Calu3 (cell line): ENCODE results near the gene MYOCD. TPM values are rescaled to one million over a fixed set of nuclear protein-coding genes. Genes with fewer than 3 reads are reported as not detected.

ENCODE experiments used
- BruUV-seq: library from RNA; stranded (reverse); fragments of 400-500 nt; replicated peaks from 2 replicates; lab custom pipeline; 2021; lab: Mats Ljungman, UMichigan
- CTCF ChIA-PET: fragments of 300-600 bp; sonication (Branson Sonifier 250); formaldehyde crosslinking; loops from one replicate; lab custom pipeline; 2022; ENCODE audit warnings: antibody characterized with exemption; lab: Charles Lee
- DNase-seq: peaks from one replicate; pipeline ENCODE4 v3.0.0; 2022
- H3K27ac Mint-ChIP-seq: one replicate; pipeline ENCODE4 v1.8.0; 2022; ENCODE audit warnings: mixed read lengths; ENCODE audit not compliant: unreplicated experiment
- H3K27me3 Mint-ChIP-seq: one replicate; pipeline ENCODE4 v1.8.0; 2022; ENCODE audit warnings: mixed read lengths; ENCODE audit not compliant: unreplicated experiment
- H3K36me3 Mint-ChIP-seq: one replicate; pipeline ENCODE4 v1.8.0; 2022; ENCODE audit warnings: mild to moderate bottlenecking, moderate library complexity, mixed read lengths; ENCODE audit not compliant: insufficient read depth, unreplicated experiment
- H3K4me1 Mint-ChIP-seq: one replicate; pipeline ENCODE4 v1.8.0; 2022; ENCODE audit warnings: mild to moderate bottlenecking, low read depth, mixed read lengths; ENCODE audit not compliant: unreplicated experiment
- H3K4me3 Mint-ChIP-seq: one replicate; pipeline ENCODE4 v1.8.0; 2022; ENCODE audit warnings: mild to moderate bottlenecking, low read depth, moderate library complexity, mixed read lengths; ENCODE audit not compliant: unreplicated experiment
- H3K9me3 Mint-ChIP-seq: one replicate; pipeline ENCODE4 v1.8.0; 2022; ENCODE audit warnings: low read depth, mixed read lengths; ENCODE audit not compliant: unreplicated experiment
- CTCF ChIP-seq: fragments of 200-600 bp; IDR thresholded peaks from one replicate; pipeline ENCODE4 v1.8.0; 2022; ENCODE audit warnings: antibody characterized with exemption; ENCODE audit not compliant: unreplicated experiment
- intact Hi-C: fragments of 100-400 bp; cut with micrococcal nuclease; formaldehyde crosslinking; loops from one replicate; pipeline ENCODE4 v1.10.0; 2022; ENCODE audit not compliant: unreplicated experiment
- total RNA-seq: library from RNA; stranded (reverse); gene quantifications from 2 replicates; pipeline ENCODE4 v1.2.3, GENCODE V29; 2022

Gene MYOCD
- total RNA-seq, 1 experiment from 2014 or later: not detected

GRCh38 chr17:12637745-12638651 lies 27.7 kb upstream of the MYOCD start:
- Mint-ChIP-seq H3K4me3 (no peak overlapping the region), H3K27ac (peak overlapping the region; percentile 7)
- BruUV-seq: no TSS peak

GRCh38 chr17:12640364-12640763 lies 25.3 kb upstream of the MYOCD start:
- peaks cover 12% of the 10 kb centered on the region for H3K4me1 Mint-ChIP-seq
- H3K27me3 Mint-ChIP-seq: no peaks in the 10 kb centered on the region
- BruUV-seq: no TSS peak
- no peaks in the 10 kb centered on the region for H3K36me3 Mint-ChIP-seq
- intact Hi-C loops: no loop called here
- H3K27ac Mint-ChIP-seq: no peak overlapping the region
- H3K9me3 Mint-ChIP-seq: peaks cover 2% of the 10 kb centered on the region
- CTCF ChIA-PET: no interaction called here
- no peak for DNase-seq
- no peak for TF ChIP-seq CTCF
- no peak overlapping the region for H3K4me3 Mint-ChIP-seq

More at GRCh38 chr17:12637745-12638651, 27.7 kb upstream of the MYOCD start:
- Mint-ChIP-seq H3K4me1 (peaks cover 12% of the 10 kb centered on the region), H3K27me3 (no peaks in the 10 kb centered on the region), H3K36me3 (no peaks in the 10 kb centered on the region), H3K9me3 (peaks cover 2% of the 10 kb centered on the region)
- no peak for DNase-seq
- TF ChIP-seq CTCF: no peak
- intact Hi-C loops: no loop called here
- CTCF ChIA-PET: no interaction called here

- Mint-ChIP-seq H3K4me3 (no peak overlapping the region), H3K36me3 (no peaks in the 10 kb centered on the region), H3K27me3 (no peaks in the 10 kb centered on the region), H3K9me3 (peaks cover 2% of the 10 kb centered on the region), H3K4me1 (peaks cover 12% of the 10 kb centered on the region), H3K27ac (no peak overlapping the region)
- intact Hi-C loops: no loop called here
- CTCF ChIA-PET: no interaction called here
- no TSS peak for BruUV-seq
- DNase-seq: no peak
- TF ChIP-seq CTCF: no peak
Measured at GRCh38 chr17:12641084-12641483, 24.6 kb upstream of the MYOCD start.

- intact Hi-C loops: no loop called here
- no peak for TF ChIP-seq CTCF
- Mint-ChIP-seq H3K27me3 (no peaks in the 10 kb centered on the region), H3K27ac (no peak overlapping the region), H3K4me1 (peaks cover 8% of the 10 kb centered on the region), H3K36me3 (no peaks in the 10 kb centered on the region), H3K9me3 (peaks cover 2% of the 10 kb centered on the region), H3K4me3 (no peak overlapping the region)
- CTCF ChIA-PET: no interaction called here
- BruUV-seq: no TSS peak
- no peak for DNase-seq
Measured at GRCh38 chr17:12642034-12642433, 23.7 kb upstream of the MYOCD start.
